Panc1 (cell line): Measurements from ENCODE around the gene BRAF. TPM values are rescaled to one million over a fixed set of nuclear protein-coding genes. Genes with fewer than 3 reads are reported as not detected.

Source experiments
- ATAC-seq: fragments of 200-7000 bp; cut with Tn5 transposase; 2 replicates; pipeline ENCODE4 v1.9.1; 2020; ENCODE audit warnings: mild to moderate bottlenecking, moderate library complexity
- BruUV-seq: library from RNA; stranded (reverse); fragments of 400-500 nt; replicated peaks from 2 replicates; lab custom pipeline; 2021; lab: Mats Ljungman, UMichigan
- CTCF ChIA-PET: fragments of 300-600 bp; sonication (Branson Sonifier 250); formaldehyde crosslinking; loops from one replicate; lab custom pipeline; 2022; ENCODE audit warnings: antibody characterized with exemption; lab: Charles Lee
- POLR2A ChIA-PET: fragments of 300-600 bp; sonication (Branson Sonifier 250); formaldehyde crosslinking; loops from one replicate; lab custom pipeline; 2022; ENCODE audit warnings: antibody characterized with exemption; lab: Charles Lee
- DNase-seq: peaks from one replicate; pipeline ENCODE4 v3.0.0-alpha.2; 2010; ENCODE audit warnings: low read depth, low spot score
- H3K27ac ChIP-seq: 2 replicates; pipeline ENCODE4 v1.5.1; 2011; ENCODE audit warnings: mild to moderate bottlenecking, low read length, inconsistent platforms
- H3K27me3 ChIP-seq: fragments of 200-500 bp; sonication (Bioruptor generic); 2 replicates; pipeline ENCODE4 v1.6.0; 2014; ENCODE audit warnings: low read length, inconsistent platforms; ENCODE audit not compliant: control insufficient read depth, insufficient read depth
- H3K36me3 ChIP-seq: fragments of 200-500 bp; sonication (Bioruptor generic); 2 replicates; pipeline ENCODE4 v1.5.1; 2014; ENCODE audit warnings: inconsistent platforms, mild to moderate bottlenecking, low read length, moderate library complexity; ENCODE audit not compliant: control insufficient read depth, insufficient read depth
- H3K4me1 ChIP-seq: 2 replicates; pipeline ENCODE4 v1.5.1; 2011; ENCODE audit warnings: inconsistent platforms, mild to moderate bottlenecking, low read length, moderate library complexity; ENCODE audit not compliant: control insufficient read depth, insufficient read depth
- H3K4me3 ChIP-seq, 2 experiments: 2 replicates each; pipeline ENCODE4 v1.5.1; 2011 to 2012; ENCODE audit warnings: low read depth in 2 of 2, low read length in 2 of 2, mild to moderate bottlenecking in 2 of 2, inconsistent platforms in 1 of 2, moderate library complexity in 1 of 2
- H3K9me3 ChIP-seq: fragments of 200-500 bp; sonication (Bioruptor generic); 2 replicates; pipeline ENCODE4 v1.5.1; 2014; ENCODE audit warnings: low read depth, mild to moderate bottlenecking, inconsistent platforms, low read length, moderate library complexity; ENCODE audit not compliant: control insufficient read depth, insufficient read depth
- POLR2AphosphoS5 ChIP-seq: IDR thresholded peaks from 2 replicates; pipeline ENCODE4 v1.6.1; 2012; ENCODE audit warnings: mild to moderate bottlenecking, low read depth, low read length, moderate library complexity
- SIN3A ChIP-seq: IDR thresholded peaks from 2 replicates; pipeline ENCODE4 v1.6.1; 2012; ENCODE audit warnings: low read depth, mild to moderate bottlenecking, low read length, moderate library complexity, borderline replicate concordance; ENCODE audit not compliant: insufficient read depth
- TCF7L2 ChIP-seq: IDR thresholded peaks from 2 replicates; pipeline ENCODE4 v1.6.1; 2011; ENCODE audit warnings: mild to moderate bottlenecking, low read depth, low read length, inconsistent platforms
- in situ Hi-C: cut with HindIII; loops from 2 replicates; pipeline ENCODE4 v1.10.0; 2016; ENCODE audit warnings: low sequenced_read_pairs, low pct_unique_long_range_greater_than_20kb
- intact Hi-C: fragments of 100-400 bp; cut with micrococcal nuclease; formaldehyde crosslinking; loops from one replicate; pipeline ENCODE4 v1.10.0; 2022; ENCODE audit not compliant: unreplicated experiment
- total RNA-seq: library from RNA; stranded (reverse); gene quantifications from one replicate; pipeline ENCODE4 v1.2.1, GENCODE V29; 2021; ENCODE audit not compliant: unreplicated experiment
- TF ChIP-seq, protein P1 (sequence below), 2 experiments: IDR thresholded peaks; 2 replicates each; pipeline ENCODE4 v1.6.1; 2011 to 2012; ENCODE audit warnings: low read depth in 2 of 2, control low read depth in 1 of 2, low read length in 1 of 2, mild to moderate bottlenecking in 1 of 2, moderate library complexity in 1 of 2; ENCODE audit not compliant: insufficient read depth in 1 of 2
- TF ChIP-seq, protein P2 (sequence below): fragments of 450-650 bp; IDR thresholded peaks from 2 replicates; pipeline ENCODE4 v1.5.1; 2017; ENCODE audit warnings: mild to moderate bottlenecking

The BRAF gene
- total RNA-seq, 1 experiment from 2014 or later = 26.3 TPM

DNA sequence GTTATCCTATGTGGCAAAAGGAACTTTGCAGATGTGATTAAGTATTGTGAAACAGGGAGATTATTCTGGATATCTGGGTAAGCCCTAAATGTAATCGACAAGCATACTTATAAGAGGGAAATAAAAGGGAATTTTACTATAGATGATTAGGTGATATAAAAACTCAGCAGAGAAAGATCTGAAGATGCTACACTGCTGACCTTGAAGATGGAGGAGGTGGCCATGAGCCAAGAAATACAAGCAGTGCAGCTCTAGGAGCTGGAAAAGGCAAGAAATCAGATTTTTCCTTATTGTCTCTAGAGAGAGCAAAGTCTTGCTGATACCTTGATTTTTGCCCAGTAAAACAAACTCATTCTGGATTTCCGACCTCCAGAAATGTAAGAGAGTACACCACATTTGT, 67.7 kb downstream of the BRAF start:
- TF ChIP-seq, protein P1, sequence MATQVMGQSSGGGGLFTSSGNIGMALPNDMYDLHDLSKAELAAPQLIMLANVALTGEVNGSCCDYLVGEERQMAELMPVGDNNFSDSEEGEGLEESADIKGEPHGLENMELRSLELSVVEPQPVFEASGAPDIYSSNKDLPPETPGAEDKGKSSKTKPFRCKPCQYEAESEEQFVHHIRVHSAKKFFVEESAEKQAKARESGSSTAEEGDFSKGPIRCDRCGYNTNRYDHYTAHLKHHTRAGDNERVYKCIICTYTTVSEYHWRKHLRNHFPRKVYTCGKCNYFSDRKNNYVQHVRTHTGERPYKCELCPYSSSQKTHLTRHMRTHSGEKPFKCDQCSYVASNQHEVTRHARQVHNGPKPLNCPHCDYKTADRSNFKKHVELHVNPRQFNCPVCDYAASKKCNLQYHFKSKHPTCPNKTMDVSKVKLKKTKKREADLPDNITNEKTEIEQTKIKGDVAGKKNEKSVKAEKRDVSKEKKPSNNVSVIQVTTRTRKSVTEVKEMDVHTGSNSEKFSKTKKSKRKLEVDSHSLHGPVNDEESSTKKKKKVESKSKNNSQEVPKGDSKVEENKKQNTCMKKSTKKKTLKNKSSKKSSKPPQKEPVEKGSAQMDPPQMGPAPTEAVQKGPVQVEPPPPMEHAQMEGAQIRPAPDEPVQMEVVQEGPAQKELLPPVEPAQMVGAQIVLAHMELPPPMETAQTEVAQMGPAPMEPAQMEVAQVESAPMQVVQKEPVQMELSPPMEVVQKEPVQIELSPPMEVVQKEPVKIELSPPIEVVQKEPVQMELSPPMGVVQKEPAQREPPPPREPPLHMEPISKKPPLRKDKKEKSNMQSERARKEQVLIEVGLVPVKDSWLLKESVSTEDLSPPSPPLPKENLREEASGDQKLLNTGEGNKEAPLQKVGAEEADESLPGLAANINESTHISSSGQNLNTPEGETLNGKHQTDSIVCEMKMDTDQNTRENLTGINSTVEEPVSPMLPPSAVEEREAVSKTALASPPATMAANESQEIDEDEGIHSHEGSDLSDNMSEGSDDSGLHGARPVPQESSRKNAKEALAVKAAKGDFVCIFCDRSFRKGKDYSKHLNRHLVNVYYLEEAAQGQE (IDR thresholded peaks at IDR 0.05; ENCODE audit: insufficient read depth in 1 of 2, low read depth in 2 of 2, low read length in 1 of 2) = no peak
- no peak for TF ChIP-seq SIN3A
- no peak for TF ChIP-seq POLR2AphosphoS5
- TF ChIP-seq, protein P2, sequence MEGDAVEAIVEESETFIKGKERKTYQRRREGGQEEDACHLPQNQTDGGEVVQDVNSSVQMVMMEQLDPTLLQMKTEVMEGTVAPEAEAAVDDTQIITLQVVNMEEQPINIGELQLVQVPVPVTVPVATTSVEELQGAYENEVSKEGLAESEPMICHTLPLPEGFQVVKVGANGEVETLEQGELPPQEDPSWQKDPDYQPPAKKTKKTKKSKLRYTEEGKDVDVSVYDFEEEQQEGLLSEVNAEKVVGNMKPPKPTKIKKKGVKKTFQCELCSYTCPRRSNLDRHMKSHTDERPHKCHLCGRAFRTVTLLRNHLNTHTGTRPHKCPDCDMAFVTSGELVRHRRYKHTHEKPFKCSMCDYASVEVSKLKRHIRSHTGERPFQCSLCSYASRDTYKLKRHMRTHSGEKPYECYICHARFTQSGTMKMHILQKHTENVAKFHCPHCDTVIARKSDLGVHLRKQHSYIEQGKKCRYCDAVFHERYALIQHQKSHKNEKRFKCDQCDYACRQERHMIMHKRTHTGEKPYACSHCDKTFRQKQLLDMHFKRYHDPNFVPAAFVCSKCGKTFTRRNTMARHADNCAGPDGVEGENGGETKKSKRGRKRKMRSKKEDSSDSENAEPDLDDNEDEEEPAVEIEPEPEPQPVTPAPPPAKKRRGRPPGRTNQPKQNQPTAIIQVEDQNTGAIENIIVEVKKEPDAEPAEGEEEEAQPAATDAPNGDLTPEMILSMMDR = no peak
- no peak for TF ChIP-seq TCF7L2
- BruUV-seq = no TSS peak
- POLR2A ChIA-PET = no interaction called here
- Histone ChIP-seq H3K4me1 (no peaks in the 10 kb centered on the region), H3K27me3 (no peaks in the 10 kb centered on the region), H3K27ac (no peak overlapping the region), H3K9me3 (no peaks in the 10 kb centered on the region), H3K4me3 (no peak overlapping the region), H3K36me3 (no peaks in the 10 kb centered on the region)
- ATAC-seq (no peak), DNase-seq (no peak)
- CTCF ChIA-PET = no interaction called here
- intact Hi-C loops = no loop called here
- in situ Hi-C loops = no loop called here

DNA sequence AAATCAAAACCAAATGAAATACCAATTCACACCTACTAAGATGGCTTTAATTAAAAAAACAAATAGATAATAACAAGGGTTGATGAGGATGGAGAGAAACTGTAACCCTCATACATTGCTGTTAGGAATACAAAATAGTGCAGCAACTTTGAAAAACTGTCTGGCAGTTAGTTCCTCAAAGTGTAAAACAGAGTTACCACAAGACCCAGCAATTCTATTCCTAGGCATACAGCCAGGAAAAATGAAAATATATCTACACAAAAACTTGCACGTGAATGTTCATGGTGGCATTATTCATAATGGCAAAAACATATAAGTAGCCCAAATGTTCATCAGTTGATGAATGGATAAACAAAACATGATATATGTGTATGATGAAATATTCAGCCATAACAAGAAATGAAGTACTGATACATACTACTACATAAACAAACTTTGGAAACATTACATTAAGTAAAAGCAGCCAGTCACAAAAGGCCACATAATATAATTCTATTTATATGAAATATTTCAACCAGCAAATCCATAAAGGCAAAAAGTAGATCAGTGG, 83.5 kb downstream of the BRAF start:
- intact Hi-C loops (no loop called here), in situ Hi-C loops (no loop called here)
- no peaks in the 10 kb centered on the region for H3K4me1 ChIP-seq
- ATAC-seq (no peak), DNase-seq (no peak)
- H3K27ac ChIP-seq = no peak overlapping the region
- no peak overlapping the region for H3K4me3 ChIP-seq
- no peaks in the 10 kb centered on the region for H3K36me3 ChIP-seq
- no TSS peak for BruUV-seq
- ChIA-PET POLR2A (no interaction called here), CTCF (no interaction called here)
- H3K9me3 ChIP-seq = no peaks in the 10 kb centered on the region
- no peaks in the 10 kb centered on the region for H3K27me3 ChIP-seq
- TF ChIP-seq, protein P1 (IDR thresholded peaks at IDR 0.05; ENCODE audit: insufficient read depth in 1 of 2, low read depth in 2 of 2, low read length in 1 of 2) = no peak
- TF ChIP-seq TCF7L2 (no peak), POLR2AphosphoS5 (no peak), SIN3A (no peak)
- TF ChIP-seq, protein P2 = no peak
